Right lobe of liver (tissue), 6 donors: ENCODE measurements around the gene PEX13. TPM values are rescaled to one million over a fixed set of nuclear protein-coding genes. Genes with fewer than 3 reads are reported as not detected.

Experiments
- ATAC-seq, 4 donors: fragments of 200-7000 bp; cut with Tn5 transposase; one replicate each; pipeline ENCODE4 v1.9.1; 2020; ENCODE audit warnings: mild to moderate bottlenecking in 4 of 4, moderate library complexity in 4 of 4
- DNase-seq, 3 donors: peaks; one replicate each; pipeline ENCODE4 v3.0.0-alpha.2; 2020
- H3K27ac ChIP-seq, 3 donors: fragments of 200-600 bp; one replicate each; pipeline ENCODE4 v1.8.0; 2022
- H3K27me3 ChIP-seq, 2 donors: fragments of 200-600 bp; one replicate each; pipeline ENCODE4 v1.8.0; 2022
- H3K36me3 ChIP-seq, 4 donors: fragments of 200-600 bp; sonication (generic) in 1 of 4; one replicate each; pipeline versions ENCODE4 v1.5.1 to v1.8.0; 2017 to 2022; ENCODE audit warnings: control low read depth in 1 of 4
- H3K4me1 ChIP-seq, 4 donors: fragments of 200-600 bp; sonication (generic) in 1 of 4; one replicate each; pipeline versions ENCODE4 v1.5.1 to v1.8.0; 2017 to 2022; ENCODE audit warnings: control low read depth in 1 of 4
- H3K4me3 ChIP-seq, 3 donors: fragments of 200-600 bp; one replicate each; pipeline ENCODE4 v1.8.0; 2022
- H3K9me3 ChIP-seq, 4 donors: fragments of 200-600 bp; sonication (generic) in 1 of 4; one replicate each; pipeline versions ENCODE4 v1.5.1 to v1.8.0; 2017 to 2022; ENCODE audit warnings: control low read depth in 1 of 4
- POLR2A ChIP-seq: fragments of 450-650 bp; IDR thresholded peaks from one replicate; pipeline ENCODE4 v1.6.1; 2017; ENCODE audit warnings: antibody characterized with exemption, mild to moderate bottlenecking
- WGBS: methylation state at CpG from one replicate; pipeline ENCODE4 v1.1.6; 2018; ENCODE audit warnings: low coverage, low lambda C conversion rate; ENCODE audit not compliant: insufficient coverage; ENCODE audit errors: missing lambda C conversion rate; 5-methylcytosine and 5-hydroxymethylcytosine counted together
- intact Hi-C, 2 donors: fragments of 100-400 bp; cut with DNase I; formaldehyde crosslinking; loops; one replicate each; pipeline versions ENCODE4 v1.11.2 to v1.14.1; 2022
- total RNA-seq, 6 experiments: library from RNA; depleted of rRNA in 2 of 6; stranded (reverse); fragments of >200 nt in 2 of 6; fragmentation: NEBNext Ultra II Directional in 3 of 6; extraction: Animal tissue kit (Norgen Biotek cat#: 25700) in 3 of 6; gene quantifications; one replicate each; pipeline versions ENCODE4 v1.1.0 to v1.2.4, GENCODE V29; 2016 to 2023
- TF ChIP-seq, protein P1 (sequence below), 4 donors: fragments of 200-600 bp in 3 of 4; fragments of 450-650 bp in 1 of 4; IDR thresholded peaks; one replicate each; pipeline versions ENCODE4 v1.5.1 to v1.8.0; 2016 to 2022; ENCODE audit warnings: antibody characterized with exemption in 4 of 4, mild to moderate bottlenecking in 2 of 4
- donor health status: DM: no; HTN: yes; CAD: no.
- donor health status: DM: no; HTN: no; CAD: no.
- donor health status: DM: no; HTN: no; CAD: no.
- donor health status: DM: no; HTN: yes; CAD: no.
- donor health status: DM: no; HTN: yes; CAD: no.

The PEX13 gene
- total RNA-seq, 6 experiments from 2014 or later: 23.0 to 34.3 (median 26.3) TPM

DNA sequence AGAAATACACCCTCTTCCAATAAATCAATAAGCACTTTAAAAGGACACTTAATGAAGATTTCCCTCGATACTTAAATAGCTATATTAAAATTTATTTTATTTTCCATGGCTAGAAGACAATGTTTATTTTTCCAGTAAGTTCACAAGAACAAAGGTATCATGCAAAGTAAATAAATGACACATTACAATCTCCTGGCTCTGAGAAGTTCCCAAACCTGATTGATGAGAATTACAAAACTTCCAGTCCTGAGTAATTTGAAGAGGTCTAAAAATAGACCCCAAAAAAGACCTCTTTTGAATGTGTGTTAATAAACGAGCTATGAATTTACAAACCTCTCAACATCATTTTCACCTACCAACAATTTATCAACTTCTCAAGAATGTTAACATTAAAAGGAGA, 1.5 kb upstream of the PEX13 start:
- H3K27ac ChIP-seq: peak overlapping the region in 2 of 3 donors; percentile 90 to 95
- DNase-seq (no peak), ATAC-seq (peak in 1 of 4 donors; percentile 10)
- peak overlapping the region; percentile 73 to 95 (median 83) for H3K4me3 ChIP-seq
- no peaks in the 10 kb centered on the region for H3K27me3 ChIP-seq
- intact Hi-C loops: no loop called here
- no peak for TF ChIP-seq POLR2A
- TF ChIP-seq, protein P1, sequence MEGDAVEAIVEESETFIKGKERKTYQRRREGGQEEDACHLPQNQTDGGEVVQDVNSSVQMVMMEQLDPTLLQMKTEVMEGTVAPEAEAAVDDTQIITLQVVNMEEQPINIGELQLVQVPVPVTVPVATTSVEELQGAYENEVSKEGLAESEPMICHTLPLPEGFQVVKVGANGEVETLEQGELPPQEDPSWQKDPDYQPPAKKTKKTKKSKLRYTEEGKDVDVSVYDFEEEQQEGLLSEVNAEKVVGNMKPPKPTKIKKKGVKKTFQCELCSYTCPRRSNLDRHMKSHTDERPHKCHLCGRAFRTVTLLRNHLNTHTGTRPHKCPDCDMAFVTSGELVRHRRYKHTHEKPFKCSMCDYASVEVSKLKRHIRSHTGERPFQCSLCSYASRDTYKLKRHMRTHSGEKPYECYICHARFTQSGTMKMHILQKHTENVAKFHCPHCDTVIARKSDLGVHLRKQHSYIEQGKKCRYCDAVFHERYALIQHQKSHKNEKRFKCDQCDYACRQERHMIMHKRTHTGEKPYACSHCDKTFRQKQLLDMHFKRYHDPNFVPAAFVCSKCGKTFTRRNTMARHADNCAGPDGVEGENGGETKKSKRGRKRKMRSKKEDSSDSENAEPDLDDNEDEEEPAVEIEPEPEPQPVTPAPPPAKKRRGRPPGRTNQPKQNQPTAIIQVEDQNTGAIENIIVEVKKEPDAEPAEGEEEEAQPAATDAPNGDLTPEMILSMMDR (IDR thresholded peaks at IDR 0.05): no peak
- no peaks in the 10 kb centered on the region for H3K9me3 ChIP-seq
- H3K36me3 ChIP-seq: no peaks in the 10 kb centered on the region
- 11% methylated on average over 2 of the region's 2 CpGs for WGBS
- H3K4me1 ChIP-seq: peaks cover 0 to 27% (median 4%) of the 10 kb centered on the region in 4 donors

DNA sequence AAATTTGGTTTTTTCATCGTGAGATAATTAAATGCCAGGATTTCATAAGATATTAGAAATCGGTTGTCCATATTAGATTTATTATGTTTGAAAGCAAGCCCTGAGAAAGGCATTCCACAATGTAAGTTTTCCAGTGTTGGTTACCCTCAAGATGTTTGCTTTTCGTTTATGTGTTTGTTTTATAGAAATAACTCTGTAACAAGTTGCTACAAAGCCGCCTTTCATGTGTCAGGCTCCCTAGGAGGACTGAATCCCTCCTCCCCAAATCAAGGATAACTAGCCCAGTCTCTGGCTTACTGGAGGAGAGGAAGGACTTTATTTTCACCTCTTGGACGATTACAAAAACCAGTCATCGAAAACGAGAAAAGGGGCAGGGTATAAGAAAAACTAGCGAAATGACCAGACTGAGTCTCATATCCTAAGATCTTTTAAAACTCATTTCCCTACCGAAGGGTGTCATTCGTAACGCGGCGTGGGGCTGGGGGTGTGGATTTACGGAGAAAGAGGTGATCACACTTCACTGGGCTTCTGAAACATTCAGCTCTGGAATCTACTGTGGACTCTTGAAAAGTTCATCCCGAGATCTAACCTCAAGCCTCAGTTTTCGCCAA, 1.0 kb upstream of the PEX13 start:
- TF ChIP-seq POLR2A: no peak
- TF ChIP-seq, protein P1 (IDR thresholded peaks at IDR 0.05): no peak
- Histone ChIP-seq H3K9me3 (no peaks in the 10 kb centered on the region), H3K4me3 (peak overlapping the region; percentile 73 to 95 (median 83)), H3K36me3 (no peaks in the 10 kb centered on the region), H3K27me3 (no peaks in the 10 kb centered on the region), H3K4me1 (peaks cover 0 to 27% (median 4%) of the 10 kb centered on the region in 4 donors), H3K27ac (peak overlapping the region; percentile 90 to 95 (median 92))
- intact Hi-C loops: no loop called here
- WGBS: under 1% methylated on average over 16 of the region's 16 CpGs
- ATAC-seq (no peak), DNase-seq (no peak)

DNA sequence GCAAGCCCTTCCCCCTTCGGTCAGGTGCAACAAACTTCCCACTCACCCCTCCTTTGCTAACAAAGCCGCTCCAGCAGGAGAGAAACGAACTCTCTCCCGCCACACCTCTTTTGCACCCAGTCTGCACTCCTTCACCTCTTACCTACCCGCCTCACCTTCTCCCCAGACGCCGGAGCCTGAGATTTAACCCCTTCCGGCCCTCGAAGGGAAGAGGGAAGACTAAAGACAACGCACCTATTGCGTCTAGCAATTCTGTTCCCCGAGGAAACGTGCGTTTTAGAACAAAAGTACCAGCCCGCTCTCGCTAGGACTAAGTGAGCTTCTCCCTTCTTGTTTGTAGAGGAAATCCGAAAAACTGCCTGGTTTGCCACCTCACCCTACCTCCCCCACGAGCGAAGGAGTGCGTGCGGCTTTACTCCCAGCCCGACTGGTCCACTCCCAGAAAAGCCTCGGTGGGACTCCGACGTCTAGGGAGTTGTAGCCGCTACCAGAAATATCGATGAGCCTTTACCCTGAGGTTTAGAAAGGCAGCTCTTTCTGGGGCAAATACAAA, 441 bp upstream of the PEX13 start:
- peak; percentile 75 to 86 (median 79) for ATAC-seq
- no peaks in the 10 kb centered on the region for H3K9me3 ChIP-seq
- peak overlapping the region; percentile 73 to 95 (median 83) for H3K4me3 ChIP-seq
- peaks cover 0 to 27% (median 4%) of the 10 kb centered on the region in 4 donors for H3K4me1 ChIP-seq
- H3K27me3 ChIP-seq: no peaks in the 10 kb centered on the region
- peak; percentile 73 to 78 (median 77) for DNase-seq
- peak overlapping the region; percentile 90 to 95 (median 92) for H3K27ac ChIP-seq
- intact Hi-C loops: no loop called here
- TF ChIP-seq, protein P1 (IDR thresholded peaks at IDR 0.05): no peak
- no peak for TF ChIP-seq POLR2A
- H3K36me3 ChIP-seq: no peaks in the 10 kb centered on the region
- 1% methylated on average over 23 of the region's 27 CpGs for WGBS

DNA sequence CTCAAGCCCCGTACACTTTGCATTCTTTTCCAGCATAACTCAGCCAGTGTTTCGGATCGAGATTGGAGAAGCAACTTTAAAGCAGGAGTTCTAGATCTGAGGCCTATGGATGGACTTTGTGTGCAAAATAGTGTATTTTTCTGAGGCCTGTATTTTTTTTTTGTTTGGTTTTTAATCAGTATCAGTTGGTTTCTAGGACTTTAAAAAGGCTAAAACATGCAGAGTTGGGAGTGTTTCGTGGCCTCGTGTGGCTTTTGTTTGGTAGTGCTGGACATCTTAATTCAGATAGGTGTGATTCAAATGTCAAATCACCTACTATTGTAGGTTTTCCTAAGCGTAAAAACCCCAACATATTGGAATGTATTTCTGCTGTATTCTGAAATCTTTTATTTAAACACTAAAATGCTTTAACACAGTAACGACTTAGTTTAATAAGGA, 817 bp downstream of the PEX13 start:
- Histone ChIP-seq H3K4me3 (peak overlapping the region; percentile 73 to 95 (median 83)), H3K4me1 (peaks cover 0 to 27% (median 4%) of the 10 kb centered on the region in 4 donors), H3K27ac (peak overlapping the region; percentile 90 to 95 (median 92)), H3K9me3 (no peaks in the 10 kb centered on the region), H3K27me3 (no peaks in the 10 kb centered on the region), H3K36me3 (no peaks in the 10 kb centered on the region)
- ATAC-seq: peak in 3 of 4 donors; percentile 0 to 7 (median 0)
- no peak for DNase-seq
- intact Hi-C loops: no loop called here
- 0% methylated on average over 7 of the region's 7 CpGs for WGBS
- TF ChIP-seq, protein P1 (IDR thresholded peaks at IDR 0.05): no peak
- TF ChIP-seq POLR2A: no peak
